Measurements from ENCODE around the gene MAIP1.

- TF ChIP-seq, protein P1, sequence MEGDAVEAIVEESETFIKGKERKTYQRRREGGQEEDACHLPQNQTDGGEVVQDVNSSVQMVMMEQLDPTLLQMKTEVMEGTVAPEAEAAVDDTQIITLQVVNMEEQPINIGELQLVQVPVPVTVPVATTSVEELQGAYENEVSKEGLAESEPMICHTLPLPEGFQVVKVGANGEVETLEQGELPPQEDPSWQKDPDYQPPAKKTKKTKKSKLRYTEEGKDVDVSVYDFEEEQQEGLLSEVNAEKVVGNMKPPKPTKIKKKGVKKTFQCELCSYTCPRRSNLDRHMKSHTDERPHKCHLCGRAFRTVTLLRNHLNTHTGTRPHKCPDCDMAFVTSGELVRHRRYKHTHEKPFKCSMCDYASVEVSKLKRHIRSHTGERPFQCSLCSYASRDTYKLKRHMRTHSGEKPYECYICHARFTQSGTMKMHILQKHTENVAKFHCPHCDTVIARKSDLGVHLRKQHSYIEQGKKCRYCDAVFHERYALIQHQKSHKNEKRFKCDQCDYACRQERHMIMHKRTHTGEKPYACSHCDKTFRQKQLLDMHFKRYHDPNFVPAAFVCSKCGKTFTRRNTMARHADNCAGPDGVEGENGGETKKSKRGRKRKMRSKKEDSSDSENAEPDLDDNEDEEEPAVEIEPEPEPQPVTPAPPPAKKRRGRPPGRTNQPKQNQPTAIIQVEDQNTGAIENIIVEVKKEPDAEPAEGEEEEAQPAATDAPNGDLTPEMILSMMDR (IDR thresholded peaks at IDR 0.05): no peak
- no peak for TF ChIP-seq POLR2A (IDR thresholded peaks at IDR 0.05; ENCODE audit: low read depth)
- no peak for TF ChIP-seq EP300 (IDR thresholded peaks at IDR 0.05)
Observed at GRCh38 chr2:199989822-199990221, 34.4 kb downstream of the MAIP1 start.

Measured in esophagus muscularis mucosa (tissue), 4 donors.